ENCODE results near the gene AP3M1. TPM values are rescaled to one million over a fixed set of nuclear protein-coding genes. Genes with fewer than 3 reads are reported as not detected.
A peak's percentile ranks its signal among the peaks of the same experiment; 100 is the strongest.
"Not testable (repeated sequence)": the region's sequence is repeated elsewhere in the genome, so short reads cannot be mapped to it uniquely, and the experiment has no call there.

The AP3M1 gene
- total RNA-seq, 4 donors from 2014 or later, result 26.5 to 36.4 (median 31.4) TPM

DNA sequence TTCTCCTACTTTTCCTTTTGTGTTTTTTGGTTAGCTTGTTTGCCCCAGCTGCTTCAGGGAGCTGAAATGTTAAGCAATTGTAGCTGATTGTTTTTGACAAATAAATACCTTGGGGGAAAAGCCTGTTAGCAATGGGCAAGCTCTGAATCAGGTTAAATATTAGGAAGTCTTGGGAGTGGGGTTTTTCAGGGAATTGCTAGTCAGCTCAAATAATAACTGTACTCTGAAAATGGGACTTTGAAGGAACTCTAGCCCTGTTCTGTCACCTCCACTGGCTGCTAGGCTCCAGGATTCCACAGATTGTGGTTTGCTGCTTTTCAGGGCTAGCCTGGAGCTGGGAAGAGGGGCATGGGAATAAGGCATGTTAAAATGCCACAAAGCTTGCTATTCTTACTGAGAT, 39.9 kb upstream of the AP3M1 start:
- Histone ChIP-seq H3K27ac (replicated peaks in 1 of 4) (peak overlapping the region; percentile 29 to 63 (median 34)), H3K4me3 (no peak overlapping the region), H3K36me3 (no peaks in the 10 kb centered on the region), H3K27me3 (no peaks in the 10 kb centered on the region), H3K9me3 (no peaks in the 10 kb centered on the region), H3K4me1 (peaks cover 7 to 20% (median 13%) of the 10 kb centered on the region in 4 donors)
- intact Hi-C loops (cut with DNase I), result no loop called here
- DNase-seq (ENCODE audit: extremely low spot score), result no peak
- no peak for TF ChIP-seq CTCF (IDR thresholded peaks at IDR 0.05)
- no peak for TF ChIP-seq POLR2A (IDR thresholded peaks at IDR 0.05; ENCODE audit: low read depth)
- no peak for TF ChIP-seq POLR2AphosphoS5 (IDR thresholded peaks at IDR 0.05)
- no peak for TF ChIP-seq EP300 (IDR thresholded peaks at IDR 0.05)

GRCh38 chr10:74189999-74190421, 39.4 kb upstream of the AP3M1 start:
- no peak for DNase-seq (ENCODE audit: extremely low spot score)
- no peaks in the 10 kb centered on the region for H3K9me3 ChIP-seq
- intact Hi-C loops (cut with DNase I), result no loop called here
- H3K4me3 ChIP-seq, result peak overlapping the region in 1 of 4 donors; percentile 5
- peaks cover 7 to 20% (median 13%) of the 10 kb centered on the region in 4 donors for H3K4me1 ChIP-seq
- H3K27me3 ChIP-seq, result no peaks in the 10 kb centered on the region
- peak overlapping the region; percentile 29 to 63 (median 34) for H3K27ac ChIP-seq (replicated peaks in 1 of 4)
- no peaks in the 10 kb centered on the region for H3K36me3 ChIP-seq
- whole genome bisulfite sequencing, result 20% methylated on average over 3 of the region's 3 CpGs
- TF ChIP-seq EP300 (IDR thresholded peaks at IDR 0.05) (no peak), POLR2AphosphoS5 (IDR thresholded peaks at IDR 0.05) (peak in 1 of 2 donors; percentile 28)

DNA sequence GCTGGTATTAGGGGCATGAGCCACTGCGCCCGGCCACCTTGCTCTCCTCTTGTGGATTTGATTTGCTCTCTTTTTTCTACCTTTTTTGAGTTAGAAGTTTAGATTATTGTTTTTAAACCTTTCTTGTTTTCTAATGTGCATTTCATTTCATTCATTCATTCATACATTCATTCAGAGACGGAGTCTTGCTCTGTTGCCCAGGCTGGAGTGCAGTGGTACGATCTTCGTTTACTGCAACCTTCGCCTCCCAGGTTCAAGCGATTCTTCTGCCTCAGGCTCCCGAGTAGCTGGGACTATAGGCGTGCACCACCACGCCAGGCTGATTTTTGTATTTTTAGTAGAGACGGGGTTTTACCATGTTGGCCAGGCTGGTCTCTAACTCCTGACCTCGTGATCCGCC, 38.0 kb upstream of the AP3M1 start:
- H3K27me3 ChIP-seq; H3K9me3 ChIP-seq; intact Hi-C loops (cut with DNase I); H3K36me3 ChIP-seq; H3K4me3 ChIP-seq; DNase-seq (ENCODE audit: extremely low spot score); H3K27ac ChIP-seq (replicated peaks in 1 of 4): not testable (repeated sequence)
- H3K4me1 ChIP-seq, result peaks cover 7 to 20% (median 13%) of the 10 kb centered on the region in 4 donors
- WGBS, result over 99% methylated on average over 13 of the region's 13 CpGs

- no peak for DNase-seq (ENCODE audit: extremely low spot score)
- TF ChIP-seq POLR2A (IDR thresholded peaks at IDR 0.05; ENCODE audit: low read depth) (no peak), CTCF (IDR thresholded peaks at IDR 0.05) (no peak), EP300 (IDR thresholded peaks at IDR 0.05) (no peak), POLR2AphosphoS5 (IDR thresholded peaks at IDR 0.05) (no peak)
- no peaks in the 10 kb centered on the region for H3K9me3 ChIP-seq
- WGBS, result 72% methylated on average over 1 of the region's 1 CpG
- H3K4me1 ChIP-seq, result peaks cover 7 to 20% (median 13%) of the 10 kb centered on the region in 4 donors
- H3K27me3 ChIP-seq, result no peaks in the 10 kb centered on the region
- H3K27ac ChIP-seq (replicated peaks in 1 of 4), result no peak overlapping the region
- intact Hi-C loops (cut with DNase I), result no loop called here
- H3K4me3 ChIP-seq, result no peak overlapping the region
- H3K36me3 ChIP-seq, result no peaks in the 10 kb centered on the region
Observed at GRCh38 chr10:74187237-74187636, 36.6 kb upstream of the AP3M1 start.

DNA sequence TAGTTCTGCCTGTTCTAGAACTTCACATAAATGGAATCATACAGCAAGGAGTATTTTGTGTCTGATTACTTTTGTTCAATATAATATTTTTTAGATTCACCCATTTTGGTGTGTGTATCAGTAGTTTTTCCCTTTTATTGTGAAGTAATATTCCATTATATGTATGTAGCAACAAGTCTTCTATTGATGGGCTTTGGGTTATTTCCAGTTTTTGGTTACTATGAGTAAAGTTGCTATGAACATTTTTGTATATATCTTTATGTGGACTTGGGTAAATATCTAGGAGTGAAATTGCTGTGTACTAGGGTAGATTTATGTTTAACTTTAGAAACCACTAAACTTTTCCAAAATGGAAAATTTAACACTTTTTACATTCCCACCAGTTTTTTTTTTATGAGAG, 36.0 kb upstream of the AP3M1 start:
- Histone ChIP-seq H3K4me1 (peaks cover 7 to 20% (median 13%) of the 10 kb centered on the region in 4 donors), H3K9me3 (no peaks in the 10 kb centered on the region), H3K27me3 (no peaks in the 10 kb centered on the region), H3K4me3 (no peak overlapping the region), H3K36me3 (no peaks in the 10 kb centered on the region), H3K27ac (replicated peaks in 1 of 4) (no peak overlapping the region)
- TF ChIP-seq EP300 (IDR thresholded peaks at IDR 0.05), result no peak
- TF ChIP-seq CTCF (IDR thresholded peaks at IDR 0.05), result no peak
- no peak for TF ChIP-seq POLR2AphosphoS5 (IDR thresholded peaks at IDR 0.05)
- no peak for TF ChIP-seq POLR2A (IDR thresholded peaks at IDR 0.05; ENCODE audit: low read depth)
- intact Hi-C loops (cut with DNase I), result no loop called here
- no peak for DNase-seq (ENCODE audit: extremely low spot score)

- H3K27me3 ChIP-seq, result no peaks in the 10 kb centered on the region
- intact Hi-C loops (cut with DNase I), result no loop called here
- no peak overlapping the region for H3K4me3 ChIP-seq
- H3K36me3 ChIP-seq, result no peaks in the 10 kb centered on the region
- H3K27ac ChIP-seq (replicated peaks in 1 of 4), result no peak overlapping the region
- WGBS, result 90% methylated on average over 2 of the region's 2 CpGs
- no peak for DNase-seq (ENCODE audit: extremely low spot score)
- TF ChIP-seq EP300 (IDR thresholded peaks at IDR 0.05) (no peak), CTCF (IDR thresholded peaks at IDR 0.05) (no peak), POLR2A (IDR thresholded peaks at IDR 0.05; ENCODE audit: low read depth) (no peak), POLR2AphosphoS5 (IDR thresholded peaks at IDR 0.05) (no peak)
- H3K4me1 ChIP-seq, result peaks cover 13 to 19% (median 17%) of the 10 kb centered on the region in 4 donors
- no peaks in the 10 kb centered on the region for H3K9me3 ChIP-seq
Observed at GRCh38 chr10:74179111-74179710, 28.6 kb upstream of the AP3M1 start.
